ENCODE data around the gene FAM170B.

FAM170B gene

GRCh38 chr10:49133706-49134248 lies at the start of gene FAM170B:
Gene FAM170B (minus strand): TSS chr10:49134021. CDS start chr10:49133918, 103 bp downstream.
- Mint-ChIP-seq H3K9me3 (no peaks in the 10 kb centered on the region), H3K36me3 (no peaks in the 10 kb centered on the region), H3K27me3 (peaks cover 23% of the 10 kb centered on the region), H3K27ac (no peak within 1 kb of the TSS), H3K4me3 (no peak within 1 kb of the TSS), H3K4me1 (no peaks in the 10 kb centered on the region)
- no peak for DNase-seq
- CTCF ChIA-PET, result no interaction called here

- peaks cover 8% of the 10 kb centered on the region for H3K36me3 Mint-ChIP-seq
- H3K27me3 Mint-ChIP-seq, result peaks cover 9% of the 10 kb centered on the region
- peak overlapping the region; percentile 44 for H3K27ac Mint-ChIP-seq
- no peaks in the 10 kb centered on the region for H3K9me3 Mint-ChIP-seq
- no peak for DNase-seq
- CTCF ChIA-PET, result no interaction called here
- H3K4me3 Mint-ChIP-seq, result no peak overlapping the region
- peaks cover 76% of the 10 kb centered on the region for H3K4me1 Mint-ChIP-seq
Observed at GRCh38 chr10:49182776-49183175, 49.0 kb upstream of the FAM170B start.

GRCh38 chr10:49180444-49180860 lies 46.6 kb upstream of the FAM170B start:
- peaks cover 69% of the 10 kb centered on the region for H3K4me1 Mint-ChIP-seq
- H3K27me3 Mint-ChIP-seq, result no peaks in the 10 kb centered on the region
- H3K4me3 Mint-ChIP-seq, result no peak overlapping the region
- peaks cover 8% of the 10 kb centered on the region for H3K36me3 Mint-ChIP-seq
- peak overlapping the region; percentile 20 for H3K27ac Mint-ChIP-seq
- CTCF ChIA-PET, result no interaction called here
- H3K9me3 Mint-ChIP-seq, result no peaks in the 10 kb centered on the region
- no peak for DNase-seq

- no peak for DNase-seq
- no peaks in the 10 kb centered on the region for H3K9me3 Mint-ChIP-seq
- H3K27ac Mint-ChIP-seq, result peak overlapping the region; percentile 6
- CTCF ChIA-PET, result no interaction called here
- peaks cover 8% of the 10 kb centered on the region for H3K36me3 Mint-ChIP-seq
- peaks cover 64% of the 10 kb centered on the region for H3K4me1 Mint-ChIP-seq
- no peak overlapping the region for H3K4me3 Mint-ChIP-seq
- peaks cover 4% of the 10 kb centered on the region for H3K27me3 Mint-ChIP-seq
Observed at GRCh38 chr10:49179699-49180443, 46.0 kb upstream of the FAM170B start.

- CTCF ChIA-PET, result interaction anchor here (0.6 kb wide), 1 partner anchor 332 kb away, joined by 3 read pairs; no protein-coding TSS in a partner anchor
- H3K4me1 Mint-ChIP-seq, result peaks cover 57% of the 10 kb centered on the region
- H3K27ac Mint-ChIP-seq, result no peak overlapping the region
- H3K36me3 Mint-ChIP-seq, result peaks cover 8% of the 10 kb centered on the region
- no peak for DNase-seq
- no peaks in the 10 kb centered on the region for H3K9me3 Mint-ChIP-seq
- peaks cover 12% of the 10 kb centered on the region for H3K27me3 Mint-ChIP-seq
- H3K4me3 Mint-ChIP-seq, result no peak overlapping the region
Observed at GRCh38 chr10:49178489-49179471, 45.0 kb upstream of the FAM170B start.

GRCh38 chr10:49177391-49178355 lies 43.9 kb upstream of the FAM170B start:
- Mint-ChIP-seq H3K4me1 (peaks cover 47% of the 10 kb centered on the region), H3K27me3 (peaks cover 12% of the 10 kb centered on the region), H3K4me3 (no peak overlapping the region), H3K9me3 (no peaks in the 10 kb centered on the region), H3K27ac (peak overlapping the region; percentile 84), H3K36me3 (peaks cover 8% of the 10 kb centered on the region)
- DNase-seq, result peak; percentile 40
- CTCF ChIA-PET, result no interaction called here

GRCh38 chr10:49176310-49177268 lies 42.8 kb upstream of the FAM170B start:
- Mint-ChIP-seq H3K4me1 (peaks cover 39% of the 10 kb centered on the region), H3K4me3 (no peak overlapping the region), H3K9me3 (no peaks in the 10 kb centered on the region), H3K27me3 (peaks cover 20% of the 10 kb centered on the region), H3K36me3 (peaks cover 4% of the 10 kb centered on the region), H3K27ac (no peak overlapping the region)
- CTCF ChIA-PET, result no interaction called here
- DNase-seq, result no peak

- H3K4me3 Mint-ChIP-seq, result no peak overlapping the region
- H3K36me3 Mint-ChIP-seq, result peaks cover 4% of the 10 kb centered on the region
- DNase-seq, result no peak
- peaks cover 32% of the 10 kb centered on the region for H3K4me1 Mint-ChIP-seq
- H3K27ac Mint-ChIP-seq, result no peak overlapping the region
- CTCF ChIA-PET, result no interaction called here
- no peaks in the 10 kb centered on the region for H3K9me3 Mint-ChIP-seq
- H3K27me3 Mint-ChIP-seq, result peaks cover 20% of the 10 kb centered on the region
Observed at GRCh38 chr10:49175587-49176309, 41.9 kb upstream of the FAM170B start.

- Mint-ChIP-seq H3K27me3 (peaks cover 20% of the 10 kb centered on the region), H3K36me3 (peaks cover 1% of the 10 kb centered on the region), H3K4me1 (peaks cover 25% of the 10 kb centered on the region), H3K9me3 (no peaks in the 10 kb centered on the region), H3K4me3 (no peak overlapping the region), H3K27ac (no peak overlapping the region)
- CTCF ChIA-PET, result no interaction called here
- no peak for DNase-seq
Observed at GRCh38 chr10:49174926-49175500, 41.2 kb upstream of the FAM170B start.

GRCh38 chr10:49174261-49174925 lies 40.6 kb upstream of the FAM170B start:
- no peak overlapping the region for H3K27ac Mint-ChIP-seq
- peaks cover 1% of the 10 kb centered on the region for H3K36me3 Mint-ChIP-seq

GRCh38 chr10:49173853-49174252 lies 40.0 kb upstream of the FAM170B start:
- Mint-ChIP-seq H3K4me3 (no peak overlapping the region), H3K4me1 (peaks cover 22% of the 10 kb centered on the region), H3K36me3 (peaks cover 1% of the 10 kb centered on the region), H3K27ac (no peak overlapping the region), H3K9me3 (no peaks in the 10 kb centered on the region), H3K27me3 (peaks cover 20% of the 10 kb centered on the region)
- CTCF ChIA-PET, result interaction anchor here (1.0 to 1.5 kb wide), 3 partner anchors 10 to 518 kb away, joined by 3 to 6 read pairs (median 4); no protein-coding TSS in a partner anchor
- no peak for DNase-seq

More at GRCh38 chr10:49174261-49174925, 40.6 kb upstream of the FAM170B start:
- CTCF ChIA-PET, result interaction anchor here (1.0 to 1.5 kb wide), 2 partner anchors 516 to 519 kb away, joined by 3 to 4 read pairs; no protein-coding TSS in a partner anchor
- DNase-seq, result no peak
- H3K4me3 Mint-ChIP-seq, result no peak overlapping the region
- peaks cover 23% of the 10 kb centered on the region for H3K4me1 Mint-ChIP-seq
- no peaks in the 10 kb centered on the region for H3K9me3 Mint-ChIP-seq
- peaks cover 20% of the 10 kb centered on the region for H3K27me3 Mint-ChIP-seq

All from activated naive CD4-positive, alpha-beta T cell treated with anti-CD3 and anti-CD28 coated beads, Interleukin-2, amount 10 ng/mL, durations not matched to agents 7 days and 5 days (primary cell).